HCT116 (cell line): ENCODE data around the gene C9orf57. TPM values are rescaled to one million over a fixed set of nuclear protein-coding genes. Genes with fewer than 3 reads are reported as not detected.

Source experiments
- total RNA-seq: library from RNA; stranded (reverse); gene quantifications from one replicate; pipeline ENCODE4 v1.2.1, GENCODE V29; 2021; ENCODE audit not compliant: unreplicated experiment

The C9orf57 gene
- total RNA-seq, 1 experiment from 2014 or later: not detected

Other genes with a start within 250 kb of the C9orf57 start
- 17.0 TPM for gene ABHD17B, start 149.4 kb downstream of the C9orf57 start, total RNA-seq
- 12.4 TPM for gene C9orf85, start 149.0 kb downstream of the C9orf57 start, total RNA-seq
- 49.4 TPM for gene GDA, start 88.8 kb upstream of the C9orf57 start, total RNA-seq